HPDE6-E6E7 (cell line): ENCODE measurements around the gene ALKBH6.
"Not testable (repeated sequence)": the region's sequence is repeated elsewhere in the genome, so short reads cannot be mapped to it uniquely, and the experiment has no call there.

Source experiments
- DNase-seq: peaks from one replicate; pipeline ENCODE4 v3.0.0; 2011; ENCODE audit warnings: missing footprints; ENCODE audit errors: extremely low spot score

The ALKBH6 gene

DNA sequence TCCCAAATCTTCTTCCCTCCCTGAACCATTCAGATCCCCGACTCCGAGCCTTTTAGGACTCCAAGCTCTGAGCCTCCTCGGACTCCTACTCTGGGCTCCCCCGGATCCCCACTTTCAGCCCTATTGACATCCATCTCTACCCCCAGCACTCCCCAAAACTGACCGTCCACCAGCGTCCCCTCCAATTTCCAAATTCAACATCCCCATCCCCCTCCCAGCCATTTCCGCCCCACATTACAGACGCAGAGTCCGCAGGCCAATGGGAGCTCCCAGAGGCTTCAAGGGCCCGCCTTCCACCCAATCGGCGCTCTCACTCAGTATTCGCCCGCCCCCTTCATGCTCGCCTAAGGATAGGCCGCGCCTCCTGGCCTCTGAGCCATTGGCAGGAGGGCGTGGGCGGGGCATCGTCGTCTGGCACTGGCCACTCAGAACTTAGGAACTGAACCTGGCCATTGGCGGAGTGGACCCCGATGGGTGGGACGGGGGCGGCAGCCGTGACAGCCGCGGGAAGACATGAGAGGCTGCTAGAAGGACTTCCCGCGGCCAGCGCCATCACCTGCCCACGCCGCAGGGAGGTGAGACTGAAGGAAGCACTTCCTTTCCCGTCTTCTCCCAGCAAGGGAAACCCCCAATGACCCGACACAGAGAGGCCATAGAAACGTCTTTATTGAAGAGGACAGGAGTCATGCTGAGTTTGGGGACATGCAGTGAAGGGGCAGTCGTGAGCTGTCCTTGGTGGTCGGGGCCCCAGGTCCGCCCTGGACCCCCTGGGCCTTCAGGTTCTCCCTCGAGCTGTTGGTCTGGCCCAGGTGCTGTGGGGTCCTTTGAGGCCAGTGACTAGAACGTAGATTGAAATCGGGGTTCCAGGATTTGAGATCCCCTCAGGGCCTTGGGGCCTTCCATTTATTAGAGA lies at the start of gene ALKBH6:
Gene ALKBH6 (minus strand): TSS at position 202 of the 913 bp plus-strand sequence. CDS start 816 bp downstream, outside the sequence.
- peak; percentile 99 for DNase-seq

DNA sequence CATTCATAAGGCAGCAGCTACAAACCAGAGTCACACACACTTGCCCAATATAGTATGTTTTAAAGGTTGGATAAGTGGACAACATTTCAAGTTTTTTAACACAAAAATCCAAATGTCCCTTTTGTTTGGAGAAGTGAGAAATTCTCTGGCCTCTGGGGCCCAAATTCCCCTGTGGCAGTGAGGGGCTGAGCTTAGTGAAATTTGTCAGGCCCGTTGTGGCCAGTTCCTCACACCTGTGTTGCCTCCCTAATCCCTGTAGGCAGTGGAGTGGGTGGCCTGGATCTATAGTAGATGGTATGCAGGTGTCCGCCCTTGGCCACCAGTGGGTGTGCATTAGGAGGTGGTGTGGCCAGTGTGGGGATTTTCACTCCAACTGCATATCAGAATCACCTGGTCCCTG lies 47.4 kb upstream of the ALKBH6 start:
- DNase-seq = no peak

DNA sequence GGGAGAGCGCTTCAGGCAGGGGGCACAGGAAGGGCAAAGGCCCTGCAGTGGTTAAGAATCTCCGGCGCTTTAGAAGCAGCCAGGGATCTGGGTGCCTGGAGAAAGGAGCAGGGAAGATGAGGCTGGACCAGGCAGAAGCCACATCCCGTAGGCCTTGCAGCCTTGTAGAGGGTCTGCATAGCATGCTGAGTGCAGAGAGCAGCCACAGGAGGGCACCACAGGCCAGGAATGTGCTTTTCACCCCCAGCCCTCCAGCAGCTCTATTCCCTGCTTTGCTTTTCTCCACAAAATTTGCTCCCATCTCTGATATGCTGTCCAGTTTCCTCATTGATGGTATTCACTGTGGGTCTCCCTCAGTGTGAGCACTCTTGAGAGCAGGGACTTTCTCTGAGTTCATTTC lies 46.4 kb upstream of the ALKBH6 start:
- DNase-seq = peak; percentile 49

DNA sequence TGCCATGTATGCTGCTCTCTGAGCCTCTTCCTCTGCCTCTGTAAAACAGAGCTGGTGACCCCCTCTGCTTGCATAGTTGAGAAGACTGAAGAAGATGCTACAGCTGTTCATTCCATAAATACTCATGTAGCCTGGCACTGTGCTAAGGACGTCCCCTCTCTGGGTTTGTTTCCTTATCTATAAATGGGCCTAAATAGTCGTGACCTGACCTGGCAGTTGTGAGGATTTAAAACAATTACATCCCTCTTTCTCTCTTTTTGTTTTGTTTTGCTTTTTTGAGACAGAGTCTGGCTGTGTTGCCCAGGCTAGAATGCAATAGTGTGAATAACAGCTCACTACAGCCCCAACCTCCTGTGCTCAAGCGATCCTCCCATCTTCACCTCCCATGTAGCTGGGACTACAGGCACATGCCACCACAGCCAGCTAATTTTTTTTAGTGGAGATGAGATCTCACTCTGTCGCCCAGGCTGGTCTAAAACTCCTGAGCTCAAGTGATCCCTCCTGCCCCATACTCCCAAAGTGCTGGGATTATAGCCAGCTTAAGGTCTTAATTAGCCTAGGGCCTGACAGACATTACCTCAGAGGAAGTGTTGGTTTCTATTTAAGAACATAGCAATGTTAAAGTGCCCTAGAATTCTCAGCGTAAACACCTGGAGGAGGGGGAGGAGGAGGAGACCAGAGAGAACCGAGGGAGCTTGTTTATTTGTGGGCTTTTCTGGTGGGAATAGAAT lies 45.3 kb upstream of the ALKBH6 start:
- DNase-seq = no peak

DNA sequence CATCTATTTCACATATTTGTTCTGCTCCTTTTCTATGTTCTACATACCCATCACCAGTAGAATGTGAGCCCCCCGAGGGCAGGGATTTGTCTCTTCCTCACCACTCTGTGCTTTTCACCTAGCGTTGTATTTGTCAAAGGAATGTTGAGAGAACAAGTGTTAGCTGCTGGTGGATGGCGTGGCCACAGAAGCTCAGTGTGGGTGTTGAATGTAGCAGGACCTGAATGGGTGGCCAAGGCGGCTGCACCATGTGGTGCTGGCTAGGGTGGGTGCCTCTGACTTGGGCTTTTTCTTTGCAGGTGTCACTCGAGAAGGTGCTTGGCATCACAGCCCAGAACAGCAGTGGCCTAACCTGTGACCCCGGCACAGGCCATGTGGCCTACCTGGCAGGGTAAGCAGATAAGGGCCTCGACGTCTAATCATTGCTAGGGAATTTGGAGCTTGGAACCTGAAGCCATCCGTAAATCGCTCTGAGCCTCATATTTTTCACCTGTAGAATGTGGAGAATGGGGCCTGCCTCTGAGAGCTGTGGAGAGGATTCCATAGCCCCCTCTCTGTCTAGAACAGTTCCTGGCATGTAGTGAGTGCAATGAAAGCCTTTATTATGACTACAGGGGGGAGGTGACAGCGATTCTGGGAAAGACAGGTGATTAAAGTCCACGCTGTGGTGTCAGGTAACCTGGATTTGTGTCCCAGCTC lies 44.6 kb upstream of the ALKBH6 start:
- no peak for DNase-seq

DNA sequence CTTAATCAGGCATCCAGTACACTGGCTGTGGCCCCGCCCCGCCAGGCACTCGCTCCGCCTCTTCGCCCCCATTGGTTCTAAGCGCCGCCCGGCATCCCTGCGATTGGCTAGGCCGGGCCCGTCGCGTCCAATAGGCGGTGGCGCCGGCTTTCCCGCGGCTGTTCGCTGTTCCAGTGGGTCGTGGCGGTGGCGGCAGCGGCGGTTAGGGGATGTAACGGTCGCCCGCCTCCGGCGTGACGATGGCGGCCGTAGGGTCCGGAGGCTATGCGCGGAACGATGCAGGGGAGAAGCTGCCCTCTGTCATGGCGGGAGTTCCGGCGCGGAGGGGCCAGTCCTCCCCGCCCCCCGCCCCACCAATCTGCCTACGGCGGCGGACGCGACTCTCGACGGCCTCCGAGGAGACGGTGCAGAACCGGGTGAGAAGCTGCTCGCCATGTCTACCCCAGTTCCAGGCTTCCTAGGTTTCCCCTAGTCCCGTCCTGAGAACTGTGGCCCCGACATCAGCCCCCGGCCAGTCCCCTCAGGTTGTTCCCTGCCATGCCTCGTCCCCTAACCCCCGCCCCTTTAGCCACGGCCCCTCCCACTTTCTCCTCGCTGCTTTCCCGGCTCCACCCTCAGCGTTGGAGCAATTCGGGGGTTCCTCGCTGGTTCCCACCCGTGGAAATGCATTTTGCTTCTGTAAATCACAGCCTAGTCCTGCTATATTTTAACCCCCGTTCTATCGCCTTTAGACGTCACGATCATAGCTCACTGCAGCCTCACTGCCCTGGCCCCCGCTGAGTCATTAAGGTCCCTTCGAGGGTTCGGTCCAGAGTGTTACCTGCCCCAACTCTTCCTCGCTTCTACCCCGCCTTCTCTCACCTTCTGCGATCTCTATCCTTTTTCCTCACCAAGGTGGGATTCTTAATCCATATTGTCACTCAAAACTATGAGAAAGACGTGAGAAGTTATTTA lies 41.0 kb upstream of the ALKBH6 start, which contains the start of gene WDR62:
Gene WDR62 (plus strand): TSS at position 165 of the 954 bp plus-strand sequence. CDS start 75 bp downstream, at position 240.
- peak; percentile 98 for DNase-seq

DNA sequence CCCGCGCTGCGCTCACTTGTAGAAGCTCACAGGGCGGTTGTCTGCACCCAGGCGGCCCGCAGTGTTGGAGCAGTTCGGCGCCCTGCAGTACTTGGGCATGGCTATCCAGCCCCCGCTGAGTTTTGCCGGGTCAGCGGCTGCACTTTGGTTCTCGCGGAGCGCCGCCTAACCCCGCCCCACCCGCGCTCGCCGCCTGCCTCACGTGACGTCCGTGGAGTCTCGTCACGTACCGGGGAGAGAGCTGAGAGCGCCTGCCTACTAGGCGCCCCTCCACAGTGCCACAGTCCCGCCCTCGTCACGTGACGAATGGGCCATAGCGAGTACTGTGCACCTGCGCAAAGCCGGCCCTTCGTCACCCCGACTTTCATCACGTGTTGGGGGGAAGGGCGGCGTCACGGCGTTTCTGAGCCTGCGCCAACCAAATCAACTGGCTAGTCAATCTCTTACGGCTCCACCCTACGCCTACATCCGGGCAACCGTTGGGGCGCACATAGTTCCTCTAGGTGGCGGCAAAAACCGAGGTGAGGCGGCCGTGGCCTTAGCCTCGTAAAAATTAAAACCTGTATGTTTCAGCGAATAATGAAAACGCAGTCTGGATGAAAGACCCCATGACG lies 40.2 kb upstream of the ALKBH6 start, which contains the start of gene THAP8:
Gene THAP8 (minus strand): TSS at position 167 of the 614 bp plus-strand sequence. CDS start 68 bp downstream, at position 99.
- DNase-seq = peak; percentile 99

DNA sequence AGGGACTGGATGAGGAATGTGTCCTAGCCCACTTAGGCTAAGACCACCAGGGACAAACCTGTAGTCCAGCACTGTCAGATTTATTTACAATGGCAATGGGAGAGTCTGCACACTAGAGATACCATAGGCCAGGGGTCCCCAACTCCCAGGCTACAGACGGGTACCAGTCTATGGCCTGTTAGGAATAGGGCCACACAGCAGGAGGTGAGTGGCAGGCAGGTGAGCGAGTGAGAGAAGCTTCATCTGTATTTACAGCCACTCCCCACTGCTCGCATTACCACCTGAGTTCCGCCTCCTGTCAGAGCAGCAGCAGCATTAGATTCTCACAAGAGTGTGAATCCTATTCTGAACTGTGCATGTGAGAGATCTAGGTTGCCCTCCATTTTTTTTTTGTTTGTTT lies 37.6 kb upstream of the ALKBH6 start:
- no peak for DNase-seq

DNA sequence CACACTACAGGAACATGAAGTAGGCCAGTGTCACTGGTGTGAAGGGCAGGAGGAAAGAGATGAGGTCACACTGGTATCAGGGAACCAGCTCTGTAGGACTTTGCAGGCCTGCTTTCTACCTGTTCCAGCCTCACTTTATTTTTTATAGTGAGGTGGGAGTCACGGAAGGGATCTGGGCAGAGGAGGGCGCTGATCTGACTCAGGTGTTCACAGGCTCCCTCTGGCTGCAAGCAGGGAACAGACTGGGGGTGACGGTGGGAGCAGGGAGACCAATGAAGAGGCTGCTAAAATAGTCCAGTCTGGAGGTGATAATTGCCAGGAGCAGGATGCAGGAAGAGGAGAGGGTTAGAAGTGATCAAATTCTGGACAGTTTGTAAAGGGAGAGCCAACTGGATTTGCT lies 37.2 kb upstream of the ALKBH6 start:
- no peak for DNase-seq

DNA sequence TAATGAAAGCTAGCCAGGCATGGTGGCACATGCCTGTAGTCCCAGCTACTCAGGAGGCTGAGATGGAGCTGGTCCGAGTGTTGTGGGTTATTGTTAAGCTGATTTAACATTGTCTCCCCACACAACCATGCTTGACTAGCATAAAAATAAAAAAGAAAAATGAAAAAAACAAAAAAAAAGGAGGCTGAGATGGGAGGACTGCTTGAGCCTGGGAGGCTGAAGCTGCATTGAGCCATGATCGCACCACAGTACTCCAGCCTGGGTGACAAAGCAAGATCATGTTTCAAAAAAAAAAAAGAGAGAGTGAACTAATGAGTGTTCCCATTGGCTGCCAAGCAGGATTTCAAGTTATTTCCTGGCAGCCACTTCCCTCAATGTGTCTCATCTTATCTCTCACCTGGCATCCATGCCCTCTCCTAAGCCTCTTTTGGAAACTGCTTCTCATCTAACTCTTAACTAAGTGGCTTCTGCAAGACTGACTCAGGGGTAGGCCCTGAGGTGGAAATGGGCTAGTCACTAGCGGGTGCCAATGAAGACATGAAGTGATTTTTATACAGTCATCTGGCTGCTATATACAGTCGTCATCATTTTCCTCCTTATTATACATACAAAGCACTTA lies 35.2 kb upstream of the ALKBH6 start:
- DNase-seq = no peak

DNA sequence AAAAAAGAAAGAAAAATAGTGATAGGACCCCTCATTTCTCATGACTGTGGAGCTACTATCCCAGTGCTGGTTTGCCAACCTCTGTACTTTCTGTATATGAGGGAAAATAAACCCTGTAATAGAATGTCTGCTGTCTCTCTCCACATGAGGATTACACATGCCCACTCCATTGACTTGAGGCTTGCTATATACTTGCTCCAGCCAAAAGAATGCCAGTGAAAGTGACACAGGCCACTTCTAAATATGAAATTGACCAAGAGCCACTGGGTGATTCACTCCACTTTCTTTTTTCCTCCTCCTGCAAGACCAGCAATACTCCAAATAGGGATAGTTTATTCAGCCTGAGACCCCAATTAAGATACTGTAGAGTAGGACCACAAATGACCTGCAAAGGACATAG lies 33.8 kb upstream of the ALKBH6 start:
- no peak for DNase-seq

DNA sequence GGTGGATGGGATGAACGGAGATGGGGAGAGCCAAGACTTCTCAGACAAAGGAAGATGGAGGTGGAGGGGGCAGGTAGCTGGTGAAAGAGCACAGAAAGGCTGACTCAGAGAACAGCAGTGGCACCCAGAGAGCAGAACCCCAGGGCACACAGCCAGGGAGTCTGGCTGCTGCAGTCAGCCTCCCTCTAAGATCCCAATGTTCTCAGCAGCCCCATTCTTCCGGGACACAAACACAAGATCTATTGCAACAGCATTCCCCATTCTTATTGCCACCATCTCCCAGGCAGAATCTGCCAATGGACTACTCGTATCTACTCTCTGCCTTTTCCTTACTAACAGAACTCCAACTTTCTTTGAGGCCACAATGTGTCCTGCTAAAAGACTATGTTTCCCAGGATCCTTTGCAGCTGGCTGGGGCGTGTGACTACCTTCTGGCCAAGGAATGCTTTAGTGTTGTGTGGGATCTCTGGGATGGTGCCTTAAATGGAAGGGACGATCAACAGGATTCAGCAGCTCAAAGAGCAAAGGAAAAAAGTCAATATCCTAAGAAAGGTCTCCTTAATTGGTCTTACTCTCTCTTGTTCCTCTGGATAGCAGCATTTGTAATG lies 32.5 kb upstream of the ALKBH6 start:
- DNase-seq = no peak

DNA sequence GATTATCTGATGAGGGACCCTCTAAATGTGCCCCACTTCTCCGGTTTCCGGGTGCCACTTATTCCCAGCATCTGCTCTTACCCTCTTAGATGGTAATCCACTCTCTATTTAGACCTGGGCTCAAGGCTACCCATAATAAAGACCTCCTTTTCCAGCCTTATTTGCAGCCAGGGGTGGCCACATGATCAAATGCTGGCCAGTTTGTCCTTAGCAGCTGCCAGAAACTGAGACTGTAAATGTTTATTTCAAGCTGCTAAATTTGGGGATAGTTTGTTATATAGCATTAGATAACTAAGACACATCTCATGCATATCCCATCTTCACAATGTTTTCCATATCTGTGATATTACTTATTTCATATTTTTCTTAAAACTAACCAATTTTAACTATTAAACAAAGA lies 29.9 kb upstream of the ALKBH6 start:
- DNase-seq = no peak

DNA sequence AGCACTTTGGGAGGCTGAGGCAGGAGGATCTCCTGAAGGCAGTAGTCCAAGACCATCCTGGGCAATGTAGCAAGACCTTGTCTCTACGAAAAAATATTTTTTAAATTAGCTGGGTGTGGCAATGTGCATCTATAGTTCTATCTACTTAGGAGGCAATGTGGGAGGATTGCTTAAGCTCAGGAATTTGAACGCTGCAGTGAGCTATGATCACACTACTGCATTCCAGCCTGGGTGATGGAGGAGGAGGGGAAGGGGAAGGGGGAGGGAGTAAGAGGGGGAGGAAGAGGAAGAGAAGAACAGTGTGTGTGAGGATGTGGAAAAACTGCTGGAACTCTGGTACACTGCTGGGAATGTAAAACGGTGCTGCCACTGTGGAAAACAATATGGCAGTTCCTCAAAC lies 27.8 kb upstream of the ALKBH6 start:
- no peak for DNase-seq

DNA sequence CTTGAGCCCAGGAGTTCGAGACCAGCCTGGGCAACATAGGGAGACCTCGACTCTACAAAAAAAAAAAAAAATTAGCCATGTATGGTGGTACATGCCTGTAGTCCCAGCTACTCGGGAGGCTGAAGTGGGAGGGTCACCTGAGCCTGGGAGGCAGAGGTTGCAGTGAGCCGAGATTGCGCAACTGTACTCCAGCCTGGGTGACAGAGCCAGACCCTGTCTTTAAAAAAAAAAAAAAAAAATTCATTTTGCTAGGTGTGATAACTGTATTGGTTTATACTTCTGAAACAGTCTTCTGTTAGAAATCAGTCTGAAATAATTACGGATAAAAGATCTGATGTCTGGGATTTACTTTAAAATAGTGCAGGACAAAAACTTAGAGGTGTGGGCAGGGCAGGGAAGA lies 27.1 kb upstream of the ALKBH6 start:
- not testable (repeated sequence) for DNase-seq

DNA sequence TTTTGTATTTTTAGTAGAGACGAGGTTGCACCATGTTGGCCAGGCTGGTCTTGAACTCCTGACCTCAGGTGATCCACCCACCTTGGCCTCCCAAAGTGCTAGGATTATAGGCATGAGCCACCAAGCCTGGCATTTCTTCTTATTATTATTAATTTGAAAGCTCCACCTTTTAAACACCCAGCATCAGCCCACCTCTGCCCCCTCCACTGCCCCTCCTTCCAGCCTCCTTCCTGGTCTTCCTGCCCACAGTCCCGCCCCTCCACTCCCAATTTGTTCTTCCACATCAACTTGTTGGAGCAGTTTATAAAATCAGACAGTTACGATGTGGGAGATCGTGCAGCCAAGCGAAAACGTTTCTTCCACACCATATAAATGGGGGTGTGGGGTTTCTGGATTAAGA lies 26.5 kb upstream of the ALKBH6 start:
- no peak for DNase-seq

DNA sequence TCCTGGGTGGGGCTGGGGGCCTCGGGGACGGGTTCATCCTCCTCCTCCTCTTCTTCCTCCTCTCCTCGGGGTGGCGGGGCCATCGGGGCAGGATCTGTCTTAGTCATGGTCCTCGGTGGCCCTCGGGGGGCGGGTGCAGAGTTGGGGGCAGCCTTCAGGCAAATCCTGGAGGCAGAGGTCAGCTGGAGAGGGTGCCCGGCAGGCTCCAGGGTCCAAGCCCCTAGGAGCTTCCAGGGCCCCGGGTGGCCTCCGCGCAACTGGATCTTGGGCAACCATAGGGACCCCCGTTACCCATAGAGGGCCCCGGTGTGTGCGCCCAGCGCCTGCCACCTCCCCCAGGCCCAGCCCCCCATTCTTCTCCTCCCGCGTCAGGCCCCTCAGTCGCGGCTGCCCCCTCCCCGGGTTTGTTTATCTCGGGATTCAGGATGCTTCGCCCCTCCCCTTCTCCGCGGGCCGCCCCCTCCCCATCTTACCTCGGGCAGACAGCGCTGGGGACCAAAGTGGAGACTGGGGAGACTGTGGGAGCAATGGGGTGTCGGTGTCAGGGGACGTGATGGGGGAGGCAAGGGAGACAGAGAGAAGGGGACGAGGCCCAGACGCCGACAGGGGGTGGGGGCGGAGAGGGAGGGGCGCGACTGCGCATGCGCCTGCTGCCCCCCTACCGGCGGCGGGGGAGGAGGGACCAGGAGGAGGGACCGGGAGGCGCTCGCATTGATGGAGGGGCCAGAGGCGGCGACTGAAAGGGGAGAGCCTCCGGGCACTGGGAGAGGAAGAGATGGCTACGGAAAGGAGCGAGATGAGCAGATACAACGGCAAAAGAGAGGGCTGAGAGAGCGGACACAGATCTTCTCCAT lies 18.5 kb upstream of the ALKBH6 start, which contains the start of gene CLIP3:
Gene CLIP3 (minus strand): TSS at position 623 of the 854 bp plus-strand sequence. CDS start 516 bp downstream, at position 107.
- DNase-seq = no peak

DNA sequence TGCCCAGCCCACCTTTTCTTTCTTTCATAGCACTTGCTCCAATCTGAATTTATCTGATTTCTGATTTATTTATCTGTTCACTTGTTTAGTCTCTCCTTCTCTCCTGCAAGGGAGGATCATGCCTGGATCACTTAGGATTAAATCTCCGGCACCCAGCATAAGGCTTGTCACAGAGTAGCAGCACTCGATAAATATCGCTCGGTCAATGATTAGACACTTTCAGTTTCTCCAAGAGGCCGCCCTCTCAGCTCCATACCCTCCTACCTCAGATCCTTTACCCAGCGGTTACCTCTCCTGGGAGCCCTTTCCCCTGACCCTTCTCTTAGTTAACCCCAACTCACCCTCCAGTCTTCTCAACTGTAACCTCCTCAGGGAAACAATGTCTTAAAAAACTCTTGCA lies 17.3 kb upstream of the ALKBH6 start:
- DNase-seq = no peak
